CD4-positive, alpha-beta T cell treated with Interleukin-17A for 1 hour (primary cell): ENCODE measurements around the gene SAE1.
"Not testable (repeated sequence)": the region's sequence is repeated elsewhere in the genome, so short reads cannot be mapped to it uniquely, and the experiment has no call there.

ENCODE experiments used
- DNase-seq: peaks from one replicate; pipeline ENCODE4 v3.0.0-alpha.2; 2020

SAE1 gene

DNA sequence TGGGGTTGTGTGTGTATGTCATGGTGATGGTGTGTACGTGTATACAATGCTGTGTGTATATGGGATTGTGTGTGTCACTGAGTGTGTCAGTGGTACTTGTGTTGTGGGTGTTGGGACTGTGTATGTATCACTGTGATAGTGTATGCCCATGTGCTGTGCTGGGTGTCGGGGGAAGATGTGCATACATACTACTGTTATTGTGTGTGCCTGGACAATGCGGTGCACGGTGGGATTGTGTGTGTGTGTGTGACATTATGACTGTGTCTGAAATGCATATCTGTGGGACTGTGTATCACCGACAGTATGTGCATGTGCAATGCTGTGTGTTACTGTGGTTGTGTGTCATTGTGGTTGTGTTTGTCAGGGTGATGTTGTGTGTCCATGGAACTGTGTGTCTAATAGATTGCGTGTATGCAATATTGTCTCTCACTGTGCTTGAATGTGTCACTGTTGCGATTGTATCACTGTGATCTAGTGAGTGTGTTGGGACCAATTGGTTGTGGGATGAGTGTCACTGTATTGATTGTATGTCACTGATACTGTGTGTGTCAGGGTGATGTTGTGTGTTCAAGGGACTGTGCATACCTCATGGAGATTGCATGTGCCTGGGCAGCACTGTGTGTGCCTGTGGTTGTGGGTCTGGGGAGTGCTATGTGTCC is 111.4 kb downstream of the SAE1 start:
- DNase-seq = peak; percentile 39

DNA sequence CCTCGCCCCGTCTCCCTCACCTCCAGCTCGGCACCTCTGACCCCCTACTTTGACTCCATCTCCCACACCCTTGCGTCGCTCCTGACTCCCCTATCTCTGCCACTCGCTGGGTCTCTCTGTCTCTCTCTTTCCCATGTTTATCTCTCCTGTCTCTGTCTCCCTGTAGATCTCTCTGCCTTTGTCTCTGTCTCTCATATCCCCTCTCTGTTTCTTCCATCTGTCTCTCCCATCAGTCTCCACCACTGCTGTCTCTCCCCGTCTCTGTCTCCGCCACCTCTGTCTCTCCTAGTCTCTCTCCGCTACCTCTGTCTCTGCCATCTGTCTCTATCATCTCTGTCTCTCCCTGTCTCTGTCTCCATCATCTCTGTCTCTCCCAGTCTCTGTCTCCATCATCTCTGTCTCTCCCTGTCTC is 112.7 kb downstream of the SAE1 start:
- DNase-seq = no peak

DNA sequence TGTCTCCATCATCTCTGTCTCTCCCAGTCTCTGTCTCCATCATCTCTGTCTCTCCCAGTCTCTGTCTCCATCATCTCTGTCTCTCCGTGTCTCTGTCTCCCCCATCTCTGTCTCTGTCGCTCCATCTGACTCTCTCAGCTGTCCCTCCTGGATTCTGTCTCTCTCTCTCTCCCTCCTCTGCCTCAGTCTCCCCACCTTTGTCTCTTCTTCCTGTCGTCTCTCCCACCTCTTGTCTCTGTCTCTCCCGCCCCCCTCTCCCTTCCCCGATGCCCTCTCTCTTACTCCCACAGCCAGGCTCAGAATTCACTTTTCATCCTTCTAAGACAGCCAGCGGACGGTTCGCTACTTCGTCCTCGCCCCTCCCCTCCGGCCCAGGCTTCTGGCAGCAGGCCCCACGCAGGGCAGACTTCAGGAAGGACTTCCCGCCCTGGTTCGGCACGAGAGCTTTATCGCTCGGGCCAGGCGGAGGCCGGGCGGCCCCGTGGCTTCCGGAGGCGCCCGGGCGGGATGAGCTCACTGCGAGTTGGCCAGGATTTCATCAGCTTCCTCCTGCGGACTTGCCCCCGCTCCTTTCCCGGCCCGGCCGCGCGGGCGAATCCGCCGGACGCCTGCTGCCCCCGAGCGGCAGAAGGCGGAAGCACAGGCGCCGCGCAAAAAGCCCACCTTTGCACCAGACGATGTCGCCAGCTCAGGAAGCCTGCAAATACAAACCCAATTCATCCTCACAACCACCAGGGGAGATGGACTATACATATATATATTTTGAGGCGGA is 113.3 kb downstream of the SAE1 start:
- DNase-seq = peak; percentile 94

DNA sequence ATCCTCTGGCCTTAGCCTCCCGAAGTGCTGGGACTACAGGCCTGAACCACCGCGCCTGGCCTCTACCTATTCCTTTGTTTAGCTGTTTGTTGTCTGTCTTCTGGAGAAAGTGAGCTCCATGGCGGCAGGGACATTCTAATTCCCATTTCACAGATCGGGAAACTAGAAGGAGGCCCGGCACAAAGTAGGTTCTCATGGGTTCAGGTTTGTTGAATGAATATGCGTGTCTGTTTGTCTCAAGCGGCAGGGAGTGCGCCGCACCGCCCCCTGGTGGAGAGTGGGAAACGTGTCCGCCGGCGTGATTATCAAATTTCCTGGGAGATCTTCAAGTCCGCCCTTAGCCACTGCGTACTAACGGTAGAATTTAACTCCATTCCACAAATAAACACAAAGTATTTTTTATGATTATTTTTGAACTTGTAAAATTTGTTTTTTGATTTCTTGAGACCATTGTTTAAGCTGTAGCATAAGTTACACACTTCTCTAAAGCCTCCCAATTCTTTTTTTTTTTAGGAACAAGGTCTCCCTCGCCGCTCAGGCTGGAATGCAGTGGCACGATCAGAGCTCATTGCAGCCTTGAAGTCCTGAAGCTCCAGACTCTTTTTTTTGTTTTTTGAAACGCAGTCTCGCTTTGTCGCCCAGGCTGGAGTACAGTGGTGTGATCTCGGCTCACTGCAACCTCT is 116.8 kb downstream of the SAE1 start:
- peak; percentile 85 for DNase-seq

DNA sequence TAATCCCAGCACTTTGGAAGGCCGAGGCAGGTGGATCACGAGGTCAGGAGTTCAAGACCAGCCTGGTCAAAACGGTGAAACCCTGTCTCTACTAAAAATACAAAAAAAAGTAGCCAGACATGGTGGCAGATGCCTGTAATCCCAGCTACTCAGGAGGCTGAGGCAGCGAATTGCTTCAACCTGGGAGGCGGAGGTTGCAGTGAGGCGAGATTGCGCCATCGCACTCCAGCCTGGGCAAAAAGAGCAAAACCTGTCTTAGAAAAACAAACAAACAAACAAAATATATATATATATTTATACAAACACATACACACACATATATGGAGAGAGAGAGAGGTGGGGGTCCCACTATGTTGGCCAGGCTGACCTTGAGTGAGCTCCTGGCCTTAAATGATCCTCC is 122.4 kb downstream of the SAE1 start:
- not testable (repeated sequence) for DNase-seq

DNA sequence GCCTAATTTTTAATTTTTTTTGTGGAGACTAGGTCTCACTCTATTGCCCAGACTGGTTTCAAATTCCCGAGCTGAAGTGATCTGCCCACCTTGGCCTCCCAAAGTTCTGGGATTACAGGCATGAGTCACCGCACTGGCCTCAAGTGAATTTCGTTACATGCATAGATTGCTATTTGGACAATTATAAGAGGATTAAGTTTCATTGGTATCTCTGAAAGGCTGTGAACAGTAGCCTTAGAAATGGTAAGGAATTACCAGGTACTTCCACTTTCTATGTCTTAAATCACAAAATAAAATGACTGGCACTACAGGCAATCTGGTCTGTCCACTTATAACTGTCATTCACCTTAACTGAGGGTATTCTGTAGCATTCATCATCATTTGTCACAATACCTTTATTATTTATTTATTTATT is 122.8 kb downstream of the SAE1 start:
- no peak for DNase-seq

DNA sequence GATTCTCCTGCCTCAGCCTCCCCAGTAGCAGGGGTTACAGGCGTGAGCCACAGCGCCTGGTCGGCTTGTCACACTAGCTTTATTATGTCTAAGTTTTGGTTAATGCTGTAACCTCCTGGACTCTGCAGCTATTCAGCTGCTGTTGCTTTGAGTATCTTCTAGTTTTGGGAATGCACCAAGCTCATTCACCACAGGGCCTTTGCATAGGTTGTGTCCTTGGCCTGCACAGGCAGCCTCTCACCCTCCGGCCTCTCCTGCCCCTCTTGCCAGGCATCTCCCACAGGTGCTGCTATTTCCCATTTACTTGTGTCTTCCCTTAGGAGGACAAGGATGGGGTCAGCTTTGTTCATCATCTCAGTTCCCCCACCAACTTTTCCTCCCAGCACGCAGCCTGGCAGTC is 123.3 kb downstream of the SAE1 start:
- DNase-seq = no peak

DNA sequence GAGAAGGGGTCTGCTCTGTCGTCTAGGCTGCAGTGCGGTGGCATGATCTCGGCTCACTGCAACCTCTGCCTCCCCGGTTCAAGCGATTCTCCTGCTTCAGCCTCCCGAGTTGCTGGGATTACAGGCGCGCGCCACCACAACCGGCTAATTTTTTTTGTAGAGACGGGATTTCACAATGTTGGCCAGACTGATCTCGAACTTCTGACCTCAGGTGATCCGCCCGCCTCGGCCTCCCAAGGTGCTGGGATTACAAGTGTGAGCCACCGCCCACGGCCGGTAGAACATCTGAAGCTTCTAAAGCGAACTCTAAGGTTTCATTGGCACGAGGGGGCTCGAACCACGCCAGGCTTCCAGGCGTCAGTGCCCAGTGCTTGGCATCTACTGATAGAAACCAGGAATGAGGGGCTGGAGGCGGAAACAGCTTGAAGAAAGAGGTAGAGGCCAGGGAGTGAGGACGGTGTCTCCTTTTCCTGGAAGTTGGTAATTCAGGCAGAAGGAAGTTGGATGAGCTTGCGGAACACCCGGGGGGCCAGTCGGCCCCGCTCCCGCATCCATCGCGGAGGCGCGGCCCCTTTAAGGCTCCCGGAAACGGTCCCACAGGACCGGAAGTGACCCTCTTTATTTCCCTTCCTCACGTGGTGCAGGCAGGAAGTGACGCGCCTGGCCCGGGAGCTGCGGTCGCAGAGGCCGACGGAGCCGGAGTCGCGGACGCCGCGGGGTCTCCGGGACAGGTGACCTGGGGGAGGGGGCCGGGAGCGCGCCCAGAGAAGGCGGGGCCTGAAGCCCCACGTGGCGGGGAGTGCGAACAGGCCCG is 125.5 kb downstream of the SAE1 start, which contains the start of gene CCDC9:
Gene CCDC9 (plus strand): TSS at position 647 of the 814 bp plus-strand sequence. CDS start 1,876 bp downstream, outside the sequence.
- DNase-seq = peak; percentile 95

DNA sequence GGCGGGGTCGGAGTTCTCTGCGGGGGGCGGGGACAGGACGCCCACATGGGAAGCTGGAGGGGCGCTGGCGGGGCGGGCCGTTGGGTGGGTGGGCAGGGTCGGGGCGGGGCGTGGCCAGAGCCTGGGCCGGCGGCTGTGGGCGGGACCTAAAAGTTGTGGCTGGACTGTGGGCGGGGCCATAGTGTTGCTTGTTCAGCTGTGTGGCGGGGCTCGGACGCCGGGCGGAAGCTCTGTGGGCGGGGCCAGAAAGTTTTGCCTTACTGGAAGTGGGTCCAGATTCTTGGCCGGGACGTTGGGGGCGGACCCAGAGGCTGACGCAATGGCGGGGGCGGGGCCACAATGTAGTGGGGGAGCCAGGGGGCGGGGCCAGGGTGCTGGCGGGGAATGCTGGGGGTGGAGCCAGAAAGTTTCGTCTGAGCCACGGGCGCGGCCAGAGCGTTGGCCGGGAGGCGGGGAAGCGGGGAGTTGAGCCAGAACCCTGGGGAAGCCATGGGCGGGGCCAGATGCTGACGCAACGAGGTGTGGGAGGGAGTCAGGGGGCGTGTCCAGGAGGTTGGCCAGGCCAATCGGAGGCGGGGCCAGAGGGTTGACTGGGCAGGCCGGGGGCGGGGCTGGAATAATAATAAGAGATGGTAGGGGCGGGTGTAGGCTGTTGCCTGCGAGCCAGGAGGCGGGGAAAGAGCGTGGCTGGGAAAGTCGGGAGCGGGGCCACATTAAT is 126.2 kb downstream of the SAE1 start:
- DNase-seq = peak; percentile 99

DNA sequence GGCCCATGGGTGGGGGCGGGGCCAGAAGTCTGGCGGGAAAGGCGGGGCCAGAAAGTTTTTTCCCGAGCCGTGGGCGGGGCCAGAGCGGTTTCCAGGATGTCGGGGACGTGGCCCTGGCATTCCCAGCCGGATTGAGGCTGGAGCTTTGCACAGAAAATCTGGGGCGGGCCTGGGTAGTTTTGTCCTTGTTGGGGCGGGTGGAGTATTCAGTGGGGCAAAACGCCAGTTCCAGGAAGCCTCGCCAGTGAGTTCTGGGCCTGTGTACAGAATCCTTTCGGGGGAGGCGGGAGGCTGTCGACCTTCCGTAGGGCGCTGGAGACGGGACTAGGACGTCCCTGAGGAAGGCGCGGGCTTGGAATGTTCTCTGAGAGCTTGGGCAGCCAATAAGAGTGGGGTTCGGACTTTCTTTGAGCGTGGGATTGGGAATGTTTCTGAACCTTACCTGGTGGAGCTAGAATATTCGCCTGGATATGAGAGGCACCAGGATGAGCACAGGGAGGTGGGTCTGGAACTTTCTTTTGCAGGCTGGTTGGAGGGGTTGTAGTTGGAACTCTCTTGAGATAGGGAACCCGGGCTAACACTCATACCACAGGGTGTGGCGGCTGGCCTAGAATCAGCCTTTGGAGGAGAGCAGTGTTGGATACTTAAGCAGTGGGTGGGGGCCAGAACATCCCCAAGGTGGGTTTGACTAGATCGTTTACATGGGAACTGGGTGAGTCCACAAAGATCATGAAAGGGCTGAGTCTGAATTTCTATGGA is 127.0 kb downstream of the SAE1 start:
- DNase-seq = no peak

DNA sequence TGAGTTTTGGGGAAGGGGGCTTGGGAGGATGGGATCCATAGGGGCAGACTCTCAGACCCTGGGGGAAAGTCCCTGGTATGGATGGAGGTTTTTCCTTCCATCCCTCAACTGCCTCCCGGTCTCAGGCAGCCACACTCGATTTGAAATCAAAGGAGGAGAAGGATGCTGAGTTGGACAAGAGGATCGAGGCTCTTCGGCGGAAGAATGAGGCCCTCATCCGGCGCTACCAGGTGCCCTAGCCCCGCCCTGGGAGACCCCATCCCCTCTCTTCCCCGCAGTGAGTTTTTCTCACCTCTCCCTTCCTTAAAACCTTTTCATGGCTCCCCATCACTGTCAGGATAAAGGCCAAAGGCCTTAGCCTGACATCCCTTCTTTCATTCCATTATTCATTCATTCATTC is 127.8 kb downstream of the SAE1 start:
- DNase-seq = no peak

DNA sequence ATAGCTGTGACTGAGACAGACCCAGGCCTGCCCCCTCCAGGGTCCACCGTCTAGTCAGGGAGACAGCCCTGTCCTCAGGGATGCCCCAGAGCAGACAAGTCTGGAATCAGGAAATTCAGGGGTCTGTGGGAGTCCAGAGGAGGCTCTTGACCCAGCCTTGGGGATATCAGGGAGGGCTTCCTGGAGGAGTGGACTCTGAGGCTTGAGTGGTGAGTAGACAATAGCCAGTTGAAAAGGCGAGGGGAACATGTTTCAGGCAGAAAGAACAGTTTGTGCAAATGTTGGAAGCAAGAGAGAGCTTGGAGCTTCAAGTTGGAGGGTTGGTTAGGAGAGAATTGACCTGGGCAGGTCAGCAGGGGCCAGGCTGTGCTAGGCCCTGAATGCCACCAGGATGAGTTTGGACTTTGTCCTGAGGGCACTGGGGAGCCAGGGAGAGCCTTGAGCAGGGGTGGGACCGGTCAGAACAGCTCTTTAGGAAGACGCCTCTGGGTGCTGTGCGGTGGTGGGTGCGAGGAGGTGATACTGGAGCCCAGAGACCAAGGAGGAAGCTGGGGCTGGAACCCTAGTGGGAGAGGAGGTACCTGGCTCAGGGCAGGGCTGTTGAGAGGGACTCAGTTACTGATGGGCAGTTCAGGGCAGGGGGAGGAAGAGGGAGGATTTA is 128.4 kb downstream of the SAE1 start:
- no peak for DNase-seq
